GF-D8 (cell line): ENCODE data around the gene S100A7A.
A peak's percentile ranks its signal among the peaks of the same experiment; 100 is the strongest.

Experiments used
- DNase-seq: peaks from one replicate; lab custom pipeline; 2025; lab: John Stamatoyannopoulos, UW

S100A7A gene

GRCh38 chr1:153415850-153416570 is at the start of gene S100A7A:
S100A7A (plus strand) TSS chr1:153416520; CDS start chr1:153418083, 1,563 bp downstream.
- DNase-seq = no peak

- no peak for DNase-seq
Observed at GRCh38 chr1:153367090-153367489, 49.2 kb upstream of the S100A7A start.

- DNase-seq = peak; percentile 29
Observed at GRCh38 chr1:153368495-153368894, 47.8 kb upstream of the S100A7A start.

GRCh38 chr1:153370146-153370545 is 46.2 kb upstream of the S100A7A start:
- DNase-seq = no peak

GRCh38 chr1:153371231-153371630 is 45.1 kb upstream of the S100A7A start:
- no peak for DNase-seq

- no peak for DNase-seq
Observed at GRCh38 chr1:153372571-153372970, 43.7 kb upstream of the S100A7A start.

GRCh38 chr1:153374071-153374470 is 42.2 kb upstream of the S100A7A start:
- DNase-seq = no peak

- peak; percentile 84 for DNase-seq
Observed at GRCh38 chr1:153375511-153375910, 40.8 kb upstream of the S100A7A start, which contains the start of gene S100A12. S100A12 (minus strand) TSS chr1:153375621; CDS start chr1:153374592, 1,029 bp downstream.

GRCh38 chr1:153379591-153379990 is 36.7 kb upstream of the S100A7A start:
- DNase-seq = no peak

GRCh38 chr1:153380711-153381110 is 35.6 kb upstream of the S100A7A start:
- DNase-seq = no peak

GRCh38 chr1:153384958-153385580 is 31.3 kb upstream of the S100A7A start:
- no peak for DNase-seq

- peak; percentile 96 for DNase-seq
Observed at GRCh38 chr1:153386500-153386901, 29.8 kb upstream of the S100A7A start.

- DNase-seq = no peak
Observed at GRCh38 chr1:153387001-153387400, 29.3 kb upstream of the S100A7A start.

- DNase-seq = no peak
Observed at GRCh38 chr1:153387785-153388184, 28.5 kb upstream of the S100A7A start.

- no peak for DNase-seq
Observed at GRCh38 chr1:153389401-153389800, 26.9 kb upstream of the S100A7A start.

- peak; percentile 58 for DNase-seq
Observed at GRCh38 chr1:153389973-153390879, 26.1 kb upstream of the S100A7A start.

GRCh38 chr1:153390938-153391710 is 25.2 kb upstream of the S100A7A start, which contains the start of gene S100A8:
S100A8 (minus strand) TSS chr1:153391073; CDS start chr1:153390535, 538 bp downstream.
- peak; percentile 83 for DNase-seq

GRCh38 chr1:153392258-153392657 is 24.1 kb upstream of the S100A7A start:
- DNase-seq = no peak

GRCh38 chr1:153392822-153393221 is 23.5 kb upstream of the S100A7A start:
- no peak for DNase-seq

GRCh38 chr1:153393926-153394325 is 22.4 kb upstream of the S100A7A start:
- no peak for DNase-seq

GRCh38 chr1:153394391-153394790 is 21.9 kb upstream of the S100A7A start:
- no peak for DNase-seq
